Left renal pelvis (tissue), 4 donors: ENCODE results near the gene RHOBTB3. TPM values are rescaled to one million over a fixed set of nuclear protein-coding genes. Genes with fewer than 3 reads are reported as not detected.

Source experiments
- DNase-seq, 4 donors: peaks; one replicate each; pipeline ENCODE4 v3.0.0-alpha.2; 2013; ENCODE audit warnings: low read depth in 4 of 4, low spot score in 3 of 4
- polyA plus RNA-seq, 4 donors: library from polyadenylated mRNA; unstranded; fragments of 120-200 nt; gene quantifications; one replicate each; pipeline ENCODE4 v1.2.1, GENCODE V29; 2013; ENCODE audit not compliant: insufficient read length in 4 of 4

RHOBTB3 gene
- polyA plus RNA-seq, 4 donors = 62.0 to 88.7 (median 81.6) TPM

DNA sequence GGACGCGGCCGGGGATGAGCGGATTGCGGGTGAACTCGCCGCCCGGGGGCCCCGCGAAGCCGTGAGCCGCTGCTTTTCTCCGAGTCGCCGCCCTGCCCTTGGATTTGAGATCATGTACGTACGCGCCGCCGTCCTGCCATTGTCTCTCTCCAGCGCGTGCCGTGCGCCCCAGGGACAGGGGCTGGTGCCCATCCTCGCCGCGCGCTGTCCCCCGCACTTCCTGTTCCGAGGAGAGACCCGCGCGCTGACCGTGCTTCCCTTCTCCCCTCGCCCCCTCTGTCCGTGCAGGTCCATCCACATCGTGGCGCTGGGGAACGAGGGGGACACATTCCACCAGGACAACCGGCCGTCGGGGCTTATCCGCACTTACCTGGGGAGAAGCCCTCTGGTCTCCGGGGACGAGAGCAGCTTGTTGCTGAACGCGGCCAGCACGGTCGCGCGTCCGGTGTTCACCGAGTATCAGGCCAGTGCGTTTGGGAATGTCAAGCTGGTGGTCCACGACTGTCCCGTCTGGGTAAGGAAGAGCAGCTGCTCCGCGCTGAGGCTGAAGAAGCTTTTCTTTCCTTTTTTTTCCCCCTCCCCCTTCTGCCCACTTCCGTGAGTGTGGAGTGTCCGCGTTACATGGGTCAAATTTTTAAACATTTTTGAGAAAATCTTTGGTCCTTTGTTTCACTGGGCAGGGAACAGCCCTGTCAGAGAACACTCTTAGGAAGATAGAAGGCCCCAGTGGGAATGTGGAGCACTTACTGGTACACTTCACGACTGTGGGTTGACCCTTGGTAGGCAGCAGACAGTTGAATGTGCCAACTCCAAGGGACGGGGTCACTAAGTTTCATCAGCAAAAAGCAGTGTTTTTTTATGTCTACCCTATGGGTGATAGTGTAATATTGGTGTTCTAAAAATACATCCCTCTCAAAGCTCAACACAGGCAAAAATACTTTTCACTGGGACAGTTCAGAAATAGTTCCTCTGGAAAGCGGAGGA, 727 bp downstream of the RHOBTB3 start:
- DNase-seq = no peak

DNA sequence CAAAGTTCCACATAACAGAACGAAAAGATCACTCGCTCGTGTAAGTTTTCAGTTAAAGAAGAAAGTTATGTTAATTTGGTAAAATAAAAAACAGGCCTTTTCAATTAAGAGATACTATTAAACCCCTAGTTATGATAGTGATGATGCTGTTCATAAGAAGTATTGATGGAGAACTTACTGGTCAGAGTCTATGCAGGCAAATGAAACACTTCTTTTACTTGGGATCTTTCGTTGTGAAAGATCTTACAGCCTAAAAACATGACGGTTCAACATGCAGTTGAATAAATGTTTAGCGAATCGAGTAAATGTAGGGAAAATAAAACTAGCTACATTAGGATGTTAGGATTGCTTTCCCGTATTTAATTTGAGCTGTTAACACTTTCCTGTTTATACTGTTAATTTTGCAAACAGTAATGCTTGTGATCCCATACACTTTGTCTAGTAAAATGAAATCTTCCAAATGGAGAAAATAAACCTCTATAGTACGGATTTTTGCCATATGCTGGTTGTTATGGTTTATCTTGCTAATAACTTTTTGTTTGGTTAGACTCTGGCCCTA, 2.0 kb downstream of the RHOBTB3 start:
- DNase-seq = no peak

DNA sequence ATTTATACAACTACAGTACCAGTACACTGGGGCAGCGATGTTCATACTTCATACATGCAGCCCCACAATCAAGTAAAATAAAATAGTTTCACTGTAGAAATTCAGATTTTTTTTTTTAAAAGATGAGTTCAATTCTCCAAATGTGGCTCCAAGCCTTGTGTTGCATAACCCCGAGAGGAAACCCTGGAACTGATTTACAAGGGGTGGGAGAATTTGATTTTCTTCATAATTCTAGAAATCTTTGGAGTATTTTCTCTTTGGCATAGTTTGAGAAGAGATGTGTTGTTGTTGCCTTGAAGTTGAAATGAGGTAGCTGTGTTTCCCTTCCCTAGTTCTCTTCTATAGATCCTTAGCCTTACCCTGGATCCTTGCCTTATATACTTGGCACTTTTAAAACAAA, 3.1 kb downstream of the RHOBTB3 start:
- no peak for DNase-seq

DNA sequence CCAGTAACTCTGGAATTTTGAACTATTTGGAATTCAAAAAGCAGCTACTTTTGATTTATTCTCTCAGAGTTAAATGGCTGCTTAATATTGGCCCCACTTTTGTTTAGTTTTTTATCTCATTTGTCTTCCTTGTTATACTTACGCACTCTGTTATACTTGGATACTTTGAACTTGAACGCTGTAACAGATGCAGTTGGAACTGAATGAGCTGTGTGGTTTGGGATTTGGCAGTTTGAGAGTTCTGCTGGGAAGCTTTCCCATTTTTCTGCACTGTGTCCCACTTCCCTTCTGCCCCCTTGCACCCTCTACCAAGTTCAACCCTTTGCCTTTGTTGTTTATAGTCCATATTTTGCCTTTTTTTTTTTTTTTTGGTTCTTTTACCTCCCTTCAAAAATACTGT, 3.8 kb downstream of the RHOBTB3 start:
- no peak for DNase-seq

DNA sequence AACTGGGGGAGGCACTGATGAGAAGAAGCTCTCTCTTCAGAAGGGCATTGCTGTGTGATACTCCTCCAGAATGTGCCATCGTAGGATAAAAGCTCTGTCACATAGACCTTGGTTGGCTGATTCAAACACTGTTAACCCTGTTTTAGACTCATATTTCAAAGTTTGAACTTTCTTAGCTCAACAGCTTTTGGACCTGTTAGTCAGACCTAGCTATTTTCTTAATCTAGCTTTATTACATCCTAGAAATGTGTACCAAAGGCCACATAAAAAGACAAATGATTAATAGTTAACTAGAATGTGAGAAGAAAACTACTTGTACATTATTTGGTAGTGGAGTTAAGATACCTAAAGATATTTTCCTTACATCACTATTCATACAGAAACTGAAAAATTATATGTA, 4.3 kb downstream of the RHOBTB3 start:
- DNase-seq = no peak

DNA sequence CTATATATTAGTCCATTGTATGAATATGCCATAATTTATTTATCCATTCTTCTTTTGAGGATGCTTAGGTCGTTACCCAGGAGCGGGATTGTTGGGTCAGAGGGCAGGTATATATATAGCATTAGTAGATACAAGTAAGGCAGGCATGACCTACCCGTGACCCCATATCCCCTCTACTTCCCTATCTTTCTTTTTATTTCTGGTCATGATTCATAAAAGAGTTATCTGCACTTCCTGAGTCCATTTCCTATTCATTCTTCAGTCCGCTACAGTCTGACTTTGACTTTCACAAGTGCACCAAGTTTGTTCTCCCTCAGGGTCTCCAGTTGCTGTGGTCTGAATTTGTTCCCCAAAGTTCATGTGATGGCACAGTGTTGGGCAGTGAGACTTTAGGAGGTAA, 6.9 kb downstream of the RHOBTB3 start:
- no peak for DNase-seq

DNA sequence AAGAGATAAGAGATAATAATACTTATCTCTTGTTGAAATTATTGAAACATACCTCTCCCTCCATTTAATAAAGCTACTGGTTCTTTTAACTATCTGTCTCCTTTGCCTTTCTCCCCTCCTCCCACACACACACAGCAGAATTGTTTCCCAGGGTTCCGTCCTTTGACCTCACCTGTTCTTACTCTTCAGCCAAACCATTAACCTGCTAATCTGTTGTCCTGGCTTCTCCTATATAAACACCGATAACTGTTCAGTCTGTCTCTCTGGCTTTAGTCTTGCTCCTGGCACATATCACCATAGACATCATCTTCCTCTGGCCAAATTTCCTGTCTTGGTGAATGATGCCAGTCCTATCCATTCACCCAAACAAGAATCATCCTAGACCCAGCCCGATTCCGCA, 7.7 kb downstream of the RHOBTB3 start:
- no peak for DNase-seq

DNA sequence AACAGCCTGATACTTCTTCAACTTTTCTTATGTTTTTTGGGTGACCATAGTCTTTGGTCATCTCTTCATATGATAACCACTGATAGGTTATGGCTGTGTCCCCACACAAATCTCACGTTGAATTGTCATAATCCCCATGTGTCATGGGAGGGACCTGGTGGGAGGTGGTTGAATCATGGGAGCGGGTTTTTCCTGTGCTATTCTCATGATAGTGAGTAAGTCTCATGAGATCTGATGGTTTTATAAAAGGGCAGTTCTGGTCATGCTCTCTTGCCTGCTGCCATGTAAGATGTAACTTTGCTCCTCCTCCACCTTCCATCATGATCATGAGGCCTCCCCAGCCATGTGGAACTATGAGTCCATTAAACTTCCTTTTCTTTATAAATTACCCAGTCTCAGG, 8.7 kb downstream of the RHOBTB3 start:
- no peak for DNase-seq

DNA sequence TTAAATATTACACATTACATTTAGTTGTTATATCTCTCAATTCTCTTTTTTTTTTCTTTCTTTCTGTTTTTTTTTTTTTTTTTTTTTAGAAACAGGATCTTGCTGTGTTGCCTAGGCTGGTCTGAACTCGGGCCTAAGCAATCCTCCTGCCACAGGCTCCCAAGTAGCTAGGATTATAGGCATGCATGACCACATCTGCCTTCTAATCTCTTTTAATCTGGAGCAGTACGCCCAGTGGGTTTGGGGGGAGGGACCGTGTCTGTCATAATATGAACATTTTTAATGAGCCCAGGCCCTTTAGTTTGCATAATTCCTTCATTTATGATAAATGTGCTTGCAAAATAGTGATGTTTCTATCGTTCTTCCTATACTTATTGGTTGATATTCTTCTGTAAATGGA, 10.3 kb downstream of the RHOBTB3 start:
- no peak for DNase-seq

DNA sequence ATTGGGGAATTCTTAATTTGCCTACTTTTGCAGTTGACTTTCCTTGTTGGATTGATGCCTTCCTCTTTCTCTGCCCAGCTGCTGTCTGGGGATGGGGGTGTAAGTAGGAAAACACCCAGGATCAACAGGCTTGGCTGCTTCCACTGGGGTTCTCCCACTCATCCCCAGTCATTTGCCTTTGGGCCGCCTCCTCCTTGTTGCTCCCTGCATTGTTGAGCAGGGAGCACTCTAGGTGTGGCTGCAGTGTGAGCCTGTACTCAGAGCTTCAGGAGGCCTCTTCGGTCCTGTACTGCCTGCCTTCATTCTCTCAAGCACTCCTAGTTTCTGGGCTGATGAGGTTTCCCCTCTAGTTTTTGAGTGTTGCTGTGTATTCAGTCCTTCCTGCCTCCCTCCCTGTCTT, 12.1 kb downstream of the RHOBTB3 start:
- DNase-seq = no peak

DNA sequence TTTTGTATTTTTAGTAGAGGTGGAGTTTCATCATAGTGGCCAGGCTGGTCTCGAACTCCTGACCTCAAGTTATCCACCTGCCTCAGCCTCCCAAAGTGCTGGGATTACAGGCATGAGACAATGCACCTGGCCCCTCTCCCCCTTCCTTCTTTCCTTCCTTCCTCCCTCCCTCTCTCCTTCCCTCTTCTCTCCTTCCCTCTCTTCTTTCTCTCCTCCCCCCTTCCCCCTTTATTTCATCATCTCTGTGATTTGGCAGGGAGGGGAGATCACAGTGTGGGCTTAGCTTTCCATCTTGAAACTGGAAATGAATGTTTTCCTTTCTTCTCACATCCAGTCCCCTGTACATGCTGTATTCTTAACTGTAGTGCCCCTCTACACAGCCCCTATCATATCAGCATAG, 12.7 kb downstream of the RHOBTB3 start:
- DNase-seq = no peak

DNA sequence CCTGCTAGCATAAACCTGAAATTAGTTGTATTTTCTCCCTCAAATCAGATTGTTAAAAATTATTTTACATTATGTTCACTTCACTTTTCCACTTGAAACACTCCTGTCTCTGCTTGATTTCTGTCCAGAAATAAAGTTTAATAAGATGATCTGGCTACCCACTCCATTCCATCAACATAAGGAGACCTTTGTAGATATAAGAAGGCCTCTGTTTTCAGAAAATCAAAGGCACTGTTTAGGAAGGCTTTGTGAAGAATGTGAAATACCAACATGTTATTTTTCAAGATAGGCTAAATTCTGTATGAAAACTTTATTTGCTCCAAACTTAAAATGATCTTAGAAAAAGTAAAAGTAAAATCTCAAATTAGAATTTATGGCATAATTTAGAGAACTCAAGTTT, 15.1 kb downstream of the RHOBTB3 start:
- DNase-seq = no peak

DNA sequence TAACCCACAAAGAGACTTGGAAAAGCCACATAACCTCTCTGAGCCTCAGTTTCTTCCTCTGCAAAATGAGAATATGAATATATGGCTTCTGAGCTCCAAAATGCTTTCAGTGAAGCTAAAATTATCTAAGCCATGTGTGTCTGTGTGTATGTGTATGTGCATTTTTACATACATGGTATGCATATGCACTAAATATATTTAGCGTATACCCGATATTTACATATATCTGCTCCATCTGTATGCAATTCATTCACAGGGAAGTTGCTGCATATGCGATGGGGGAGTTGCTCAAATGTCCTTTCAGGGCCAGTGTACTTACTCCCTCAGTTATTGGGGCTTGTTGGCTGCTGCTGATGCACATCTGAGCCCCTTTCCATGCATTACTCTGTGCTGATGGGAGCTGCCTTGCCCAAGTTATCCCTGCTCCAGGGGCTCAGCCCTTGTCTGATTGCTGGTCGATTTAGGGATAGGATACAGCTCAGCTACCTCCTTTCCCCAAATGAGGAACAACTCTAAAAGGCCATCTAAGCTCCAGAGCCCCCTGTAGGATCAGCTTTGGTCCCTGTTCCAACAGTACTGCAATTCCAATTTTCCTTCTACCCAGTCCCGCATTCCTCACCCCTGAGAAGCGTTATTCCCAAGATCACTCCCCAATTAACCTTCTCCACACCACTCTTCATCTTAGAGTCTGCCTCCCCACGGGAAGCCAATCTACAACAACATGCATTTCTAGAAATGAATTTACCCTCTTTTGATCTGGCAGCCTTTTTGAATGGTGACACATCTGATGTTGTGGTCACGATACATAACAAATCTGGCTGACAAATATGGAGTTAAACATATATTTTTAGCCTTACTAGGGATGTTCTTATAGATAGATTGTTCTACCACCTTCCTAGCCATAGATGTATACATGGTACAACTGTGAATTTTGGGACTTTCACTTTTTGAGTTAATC, 15.9 kb downstream of the RHOBTB3 start:
- no peak for DNase-seq

DNA sequence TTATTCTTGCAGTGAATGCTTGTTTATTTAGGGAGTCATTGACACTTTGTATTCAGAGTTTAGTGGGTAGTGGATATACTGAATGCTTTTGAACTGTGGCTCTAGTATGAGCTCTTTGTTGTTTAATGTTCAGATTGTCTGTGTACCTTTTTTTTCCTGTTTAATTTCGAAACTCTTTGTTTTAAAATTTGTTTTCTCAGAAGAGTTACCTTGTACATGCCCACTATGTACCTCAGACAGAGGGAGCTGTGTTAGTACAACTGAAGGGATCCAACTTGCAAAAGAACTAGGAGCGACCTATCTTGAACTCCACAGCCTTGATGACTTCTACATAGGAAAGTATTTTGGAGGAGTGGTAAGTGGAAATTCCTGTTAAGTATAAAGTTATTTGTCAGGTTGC, 17.0 kb downstream of the RHOBTB3 start:
- DNase-seq = no peak

DNA sequence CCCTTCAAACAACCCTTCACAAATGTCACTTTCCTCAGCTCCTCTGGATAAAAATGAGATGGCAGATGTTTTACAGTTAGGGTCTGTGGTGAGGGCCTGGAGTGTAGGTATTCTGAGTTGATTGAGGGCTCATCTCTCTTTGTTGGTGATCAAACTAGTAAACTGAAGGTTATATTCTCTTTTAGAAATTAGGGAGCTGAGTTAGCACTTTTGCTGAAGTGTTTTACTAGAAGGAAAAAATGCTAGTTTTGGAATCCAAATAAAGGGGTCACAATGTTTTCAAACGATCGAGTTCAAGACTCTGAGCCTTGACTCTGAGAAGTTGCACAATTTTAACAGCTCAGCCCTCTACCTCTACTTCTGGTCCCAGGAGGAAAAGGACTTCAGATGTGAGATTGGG, 23.4 kb downstream of the RHOBTB3 start:
- DNase-seq = no peak

DNA sequence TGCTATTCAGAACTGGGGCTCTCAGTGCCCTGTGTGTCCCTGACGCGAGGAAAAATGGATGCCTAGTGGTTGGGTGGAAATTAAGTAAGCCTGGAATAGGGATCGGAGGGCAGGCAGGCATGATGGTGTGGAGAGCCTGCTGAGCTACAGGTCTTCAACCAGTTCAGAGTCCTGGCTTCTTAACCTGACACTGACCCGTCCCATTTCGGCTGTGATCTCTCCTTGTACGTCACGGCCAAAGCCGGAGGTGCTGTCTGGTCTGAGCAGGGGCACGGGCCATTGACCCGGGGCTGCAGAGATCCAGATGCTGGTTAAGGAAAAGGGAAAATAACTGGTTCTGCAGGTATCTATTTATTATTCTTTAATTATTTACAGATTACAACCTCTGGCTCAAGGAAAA, 27.9 kb downstream of the RHOBTB3 start:
- no peak for DNase-seq

DNA sequence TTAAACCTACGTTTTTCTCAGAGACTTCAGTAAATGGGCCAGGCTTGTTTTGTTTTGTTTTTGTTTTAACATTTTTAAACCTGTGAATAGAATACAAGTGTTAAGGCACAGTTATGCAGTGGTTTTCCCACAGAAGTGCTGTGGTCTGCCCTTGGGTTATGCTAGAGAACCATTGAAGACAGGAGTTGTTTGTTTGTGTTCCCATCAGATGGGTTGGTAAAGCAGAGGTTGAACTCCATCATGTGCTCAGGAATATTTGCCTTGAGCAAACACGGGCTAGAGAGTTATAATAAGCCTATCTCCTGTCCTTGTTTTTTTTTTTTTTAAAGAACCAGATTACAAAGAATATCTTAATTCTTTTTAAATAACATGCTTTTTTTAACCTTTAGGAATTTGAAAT, 28.5 kb downstream of the RHOBTB3 start:
- no peak for DNase-seq

DNA sequence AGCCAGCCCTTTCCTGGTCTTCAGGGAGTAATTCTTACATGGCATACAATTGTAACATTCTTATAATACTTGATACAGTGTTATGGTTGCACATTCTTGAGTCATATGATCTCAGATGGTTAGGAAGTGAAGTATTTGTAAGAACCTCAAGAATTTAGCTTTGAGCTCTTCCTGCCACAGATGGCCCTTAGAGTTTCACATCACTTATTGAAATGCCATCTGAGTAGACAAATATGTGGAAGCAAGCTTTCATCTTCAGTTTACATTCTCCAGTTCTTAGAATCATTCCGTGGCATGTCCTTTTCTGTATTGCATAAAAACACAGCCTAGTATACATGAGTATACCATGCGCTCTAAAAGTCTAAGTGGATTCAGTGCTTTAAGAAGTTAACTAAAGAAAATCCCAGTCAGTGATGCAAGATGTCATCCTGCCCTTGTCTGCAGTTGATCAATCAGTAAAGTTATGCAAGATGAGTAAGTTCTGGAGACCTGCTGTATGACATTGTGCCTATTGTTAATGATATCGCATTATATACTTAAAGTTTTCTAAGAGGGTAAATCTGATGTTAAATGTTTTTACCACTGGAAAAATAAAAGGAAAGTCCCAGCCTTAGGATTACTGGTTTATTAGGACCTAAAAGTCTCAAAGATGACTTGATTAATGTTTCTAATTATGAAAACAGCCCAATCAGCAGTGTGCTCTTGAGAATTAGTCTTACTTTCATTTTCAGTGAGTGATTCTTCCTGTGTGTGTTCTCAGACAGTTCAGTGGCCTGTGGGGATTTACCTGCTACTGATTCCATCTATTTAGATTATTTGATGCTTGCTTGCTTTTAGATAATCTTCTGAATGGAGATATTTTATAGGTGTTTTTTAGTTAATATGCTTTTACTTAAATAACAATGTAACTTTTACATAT, 29.4 kb downstream of the RHOBTB3 start:
- no peak for DNase-seq

DNA sequence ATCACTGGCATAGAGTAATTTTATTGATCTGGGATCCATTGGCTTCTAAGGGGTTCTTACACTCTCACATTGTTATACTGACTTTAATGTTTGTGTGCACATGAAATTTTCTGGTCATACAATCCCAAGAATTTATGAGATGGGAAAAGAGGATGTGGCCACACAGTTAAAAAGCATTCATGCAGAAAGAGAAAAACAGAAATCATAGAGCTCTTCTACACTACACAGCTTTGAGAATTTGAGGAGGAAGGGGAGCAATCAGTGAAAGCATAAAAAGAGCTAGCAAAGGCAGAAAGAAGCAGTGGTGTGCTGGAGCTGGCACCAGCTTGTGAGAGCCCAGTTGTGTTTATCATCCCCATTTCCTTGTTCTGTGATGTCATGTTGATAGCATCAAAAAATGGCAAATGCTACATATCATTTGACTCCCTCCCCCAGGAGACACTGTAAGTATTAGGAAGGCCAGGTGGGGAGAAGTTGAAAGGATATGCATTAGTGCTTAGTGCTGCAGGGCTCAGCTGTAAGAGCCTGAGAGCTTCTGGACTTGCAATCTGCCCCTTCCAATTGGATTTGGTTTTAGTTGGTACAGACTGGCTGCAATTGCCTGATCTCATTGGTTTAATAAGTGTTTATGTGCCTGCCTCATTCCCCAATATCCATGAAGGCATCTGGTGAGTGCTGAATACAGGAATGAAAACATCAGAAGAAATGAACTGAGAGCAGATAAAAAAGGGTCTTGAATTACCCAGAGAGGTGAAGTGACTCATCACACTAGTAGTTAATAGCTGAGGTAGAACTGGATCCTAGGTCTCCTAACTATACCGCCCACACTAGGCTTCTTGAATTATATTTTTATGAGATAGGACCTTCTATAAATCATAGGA, 30.9 kb downstream of the RHOBTB3 start:
- DNase-seq = no peak
